Stimulated activated CD8-positive, alpha-beta memory T cell treated with anti-CD3 and anti-CD28 coated beads, Interleukin-4, amount 100 ng/mL, for 1 hour (primary cell): ENCODE data around the gene CHMP6.

ENCODE experiments used
- DNase-seq, 2 donors: peaks; one replicate each; pipeline ENCODE4 v3.0.0-alpha.2; 2020; ENCODE audit warnings: low read depth in 2 of 2, low spot score in 1 of 2

CHMP6 gene

GRCh38 chr17:81042606-81043005, 51.0 kb downstream of the CHMP6 start:
- DNase-seq: no peak

- DNase-seq: no peak
Measured at GRCh38 chr17:81043319-81043724, 51.7 kb downstream of the CHMP6 start.

GRCh38 chr17:81043725-81044427, 52.2 kb downstream of the CHMP6 start:
- DNase-seq: no peak

GRCh38 chr17:81044428-81044763, 52.8 kb downstream of the CHMP6 start:
- DNase-seq: no peak

- no peak for DNase-seq
Measured at GRCh38 chr17:81044764-81045589, 53.3 kb downstream of the CHMP6 start.

- DNase-seq: no peak
Measured at GRCh38 chr17:81045590-81046095, 54.0 kb downstream of the CHMP6 start.

GRCh38 chr17:81046132-81046769, 54.6 kb downstream of the CHMP6 start:
- no peak for DNase-seq

GRCh38 chr17:81046770-81047359, 55.2 kb downstream of the CHMP6 start:
- no peak for DNase-seq

- DNase-seq: no peak
Measured at GRCh38 chr17:81048827-81049371, 57.3 kb downstream of the CHMP6 start.

GRCh38 chr17:81049372-81049911, 57.8 kb downstream of the CHMP6 start:
- no peak for DNase-seq
